ENCODE data around the gene ZDHHC14.

Gene ZDHHC14

GRCh38 chr6:157668713-157669112 is 287.7 kb downstream of the ZDHHC14 start:
- DNase-seq (ENCODE audit: low read depth), result no peak

GRCh38 chr6:157669323-157669722 is 288.3 kb downstream of the ZDHHC14 start:
- no peak for DNase-seq (ENCODE audit: low read depth)

GRCh38 chr6:157669747-157670216 is 288.8 kb downstream of the ZDHHC14 start:
- DNase-seq (ENCODE audit: low read depth), result no peak

GRCh38 chr6:157670466-157671186 is 289.6 kb downstream of the ZDHHC14 start:
- no peak for DNase-seq (ENCODE audit: low read depth)

- DNase-seq (ENCODE audit: low read depth), result no peak
Measured at GRCh38 chr6:157672726-157673412, 291.9 kb downstream of the ZDHHC14 start.

GRCh38 chr6:157673596-157673995 is 292.6 kb downstream of the ZDHHC14 start:
- no peak for DNase-seq (ENCODE audit: low read depth)

GRCh38 chr6:157674061-157674460 is 293.1 kb downstream of the ZDHHC14 start:
- no peak for DNase-seq (ENCODE audit: low read depth)

GRCh38 chr6:157675831-157676230 is 294.8 kb downstream of the ZDHHC14 start:
- no peak for DNase-seq (ENCODE audit: low read depth)

GRCh38 chr6:157676241-157676640 is 295.3 kb downstream of the ZDHHC14 start:
- DNase-seq (ENCODE audit: low read depth), result no peak

- no peak for DNase-seq (ENCODE audit: low read depth)
Measured at GRCh38 chr6:157677235-157677634, 296.2 kb downstream of the ZDHHC14 start.

- no peak for DNase-seq (ENCODE audit: low read depth)
Measured at GRCh38 chr6:157679605-157680580, 298.9 kb downstream of the ZDHHC14 start.

GRCh38 chr6:157681041-157681650 is 300.2 kb downstream of the ZDHHC14 start:
- no peak for DNase-seq (ENCODE audit: low read depth)

- no peak for DNase-seq (ENCODE audit: low read depth)
Measured at GRCh38 chr6:157682856-157683481, 302.0 kb downstream of the ZDHHC14 start.

GRCh38 chr6:157683707-157684106 is 302.7 kb downstream of the ZDHHC14 start:
- DNase-seq (ENCODE audit: low read depth), result no peak

GRCh38 chr6:157684620-157685299 is 303.8 kb downstream of the ZDHHC14 start:
- no peak for DNase-seq (ENCODE audit: low read depth)

GRCh38 chr6:157685596-157686280 is 304.7 kb downstream of the ZDHHC14 start:
- DNase-seq (ENCODE audit: low read depth), result no peak

- no peak for DNase-seq (ENCODE audit: low read depth)
Measured at GRCh38 chr6:157688275-157688959, 307.4 kb downstream of the ZDHHC14 start.

- no peak for DNase-seq (ENCODE audit: low read depth)
Measured at GRCh38 chr6:157688960-157689599, 308.1 kb downstream of the ZDHHC14 start.

GRCh38 chr6:157689875-157690274 is 308.9 kb downstream of the ZDHHC14 start:
- DNase-seq (ENCODE audit: low read depth), result no peak
